ENCODE results near the gene PLEKHM2.

The PLEKHM2 gene

GRCh38 chr1:15709226-15709625, 25.1 kb downstream of the PLEKHM2 start:
- TF ChIP-seq EP300 (IDR thresholded peaks at IDR 0.05; ENCODE audit: borderline replicate concordance), result no peak
- TF ChIP-seq REST (IDR thresholded peaks at IDR 0.05; ENCODE audit: low read depth), result no peak
- no peak for TF ChIP-seq CEBPB (IDR thresholded peaks at IDR 0.05)
- no peak for TF ChIP-seq CREB1 (IDR thresholded peaks at IDR 0.05; ENCODE audit: low read depth)
- TF ChIP-seq RAD21 (IDR thresholded peaks at IDR 0.05; ENCODE audit: low read depth), result no peak

GRCh38 chr1:15712168-15712567, 28.0 kb downstream of the PLEKHM2 start:
- TF ChIP-seq CREB1 (IDR thresholded peaks at IDR 0.05; ENCODE audit: low read depth) (no peak), TCF12 (IDR thresholded peaks at IDR 0.05; ENCODE audit: low read depth) (no peak), TEAD4 (IDR thresholded peaks at IDR 0.05) (no peak)
- TF ChIP-seq, protein P1, sequence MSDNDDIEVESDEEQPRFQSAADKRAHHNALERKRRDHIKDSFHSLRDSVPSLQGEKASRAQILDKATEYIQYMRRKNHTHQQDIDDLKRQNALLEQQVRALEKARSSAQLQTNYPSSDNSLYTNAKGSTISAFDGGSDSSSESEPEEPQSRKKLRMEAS (IDR thresholded peaks at IDR 0.05), result no peak

GRCh38 chr1:15714406-15715136, 30.5 kb downstream of the PLEKHM2 start:
- no peak for TF ChIP-seq EGR1 (IDR thresholded peaks at IDR 0.05)
- TF ChIP-seq EP300 (IDR thresholded peaks at IDR 0.05; ENCODE audit: borderline replicate concordance), result no peak
- no peak for TF ChIP-seq TAF1 (IDR thresholded peaks at IDR 0.05; ENCODE audit: low read depth)
- TF ChIP-seq, protein P1 (IDR thresholded peaks at IDR 0.05), result no peak
- no peak for TF ChIP-seq CREB1 (IDR thresholded peaks at IDR 0.05; ENCODE audit: low read depth)
- no peak for TF ChIP-seq CEBPB (IDR thresholded peaks at IDR 0.05)

DNA sequence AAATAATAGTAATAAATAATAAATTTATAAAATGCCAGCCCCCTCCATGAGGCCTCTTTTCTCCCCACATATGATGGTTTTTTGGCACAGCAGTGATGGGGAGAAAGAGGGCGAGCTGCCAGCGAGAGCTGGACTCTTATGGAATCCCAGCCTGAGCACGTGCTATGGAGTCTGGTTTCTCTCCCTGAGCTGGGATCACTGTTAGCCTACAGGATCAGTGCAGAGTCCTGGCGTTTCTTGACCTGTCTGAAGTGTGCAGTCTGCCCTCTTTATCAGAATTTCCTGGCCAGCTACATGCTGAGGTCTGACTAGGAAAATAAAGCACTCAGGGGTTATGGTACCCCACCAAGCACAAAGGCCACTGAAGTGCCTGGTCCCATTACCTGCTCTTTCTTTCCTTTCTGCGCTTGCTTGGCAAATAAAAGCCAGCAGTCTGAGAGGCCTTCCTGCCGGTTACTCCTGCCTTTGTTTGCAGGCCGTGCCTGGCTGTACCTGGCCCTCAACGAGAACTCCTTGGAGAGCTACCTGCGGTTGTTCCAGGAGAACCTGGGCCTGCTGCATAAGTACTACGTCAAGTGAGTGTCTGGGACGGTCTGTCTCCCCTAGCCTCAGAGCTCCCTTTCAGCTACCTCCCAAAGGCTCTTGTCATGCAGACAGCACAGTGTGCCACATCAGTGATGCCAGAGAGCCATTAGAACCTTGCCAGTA, 33.5 kb downstream of the PLEKHM2 start:
- TF ChIP-seq CREB1 (IDR thresholded peaks at IDR 0.05; ENCODE audit: low read depth) (no peak), YY1 (IDR thresholded peaks at IDR 0.05; ENCODE audit: low read depth) (no peak), ZBTB7A (IDR thresholded peaks at IDR 0.05; ENCODE audit: low read depth) (no peak), TEAD4 (IDR thresholded peaks at IDR 0.05) (no peak), TAF1 (IDR thresholded peaks at IDR 0.05; ENCODE audit: low read depth) (no peak), EP300 (IDR thresholded peaks at IDR 0.05; ENCODE audit: borderline replicate concordance) (no peak)

DNA sequence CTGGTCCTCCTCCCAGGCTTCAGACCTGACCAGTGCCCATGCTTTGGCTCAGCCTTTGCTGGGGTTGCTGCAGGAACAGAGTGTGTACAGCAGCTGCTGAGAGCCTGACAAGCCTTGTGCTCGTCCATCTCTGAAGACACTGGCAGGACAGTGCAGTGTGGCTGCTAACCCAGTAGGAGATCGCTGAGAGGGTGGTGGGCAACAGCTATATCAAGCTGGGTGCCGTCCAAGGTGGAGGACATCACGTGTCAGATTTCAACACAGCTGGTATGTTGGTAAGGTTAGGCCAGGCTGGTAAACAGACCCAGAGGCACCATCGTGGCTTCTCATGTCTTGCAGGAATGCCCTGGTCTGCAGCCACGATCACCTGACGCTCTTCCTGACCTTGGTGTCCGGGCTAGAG, 34.1 kb downstream of the PLEKHM2 start:
- no peak for TF ChIP-seq CEBPB (IDR thresholded peaks at IDR 0.05)
- no peak for TF ChIP-seq FOXM1 (IDR thresholded peaks at IDR 0.05; ENCODE audit: borderline replicate concordance, low read depth)
- no peak for TF ChIP-seq NFIC (IDR thresholded peaks at IDR 0.05)
- TF ChIP-seq CREB1 (IDR thresholded peaks at IDR 0.05; ENCODE audit: low read depth), result no peak
- no peak for TF ChIP-seq USF1 (IDR thresholded peaks at IDR 0.05)

GRCh38 chr1:15719381-15720120, 35.4 kb downstream of the PLEKHM2 start:
- TF ChIP-seq EP300 (IDR thresholded peaks at IDR 0.05; ENCODE audit: borderline replicate concordance) (no peak), CEBPB (IDR thresholded peaks at IDR 0.05) (no peak), REST (IDR thresholded peaks at IDR 0.05; ENCODE audit: low read depth) (no peak), YY1 (IDR thresholded peaks at IDR 0.05; ENCODE audit: low read depth) (no peak), NFIC (IDR thresholded peaks at IDR 0.05) (no peak), TCF12 (IDR thresholded peaks at IDR 0.05; ENCODE audit: low read depth) (no peak), USF1 (IDR thresholded peaks at IDR 0.05) (no peak), CREB1 (IDR thresholded peaks at IDR 0.05; ENCODE audit: low read depth) (no peak), ZBTB7A (IDR thresholded peaks at IDR 0.05; ENCODE audit: low read depth) (no peak), FOXM1 (IDR thresholded peaks at IDR 0.05; ENCODE audit: borderline replicate concordance, low read depth) (no peak), RAD21 (IDR thresholded peaks at IDR 0.05; ENCODE audit: low read depth) (no peak; the same call in 1 of the 2 replicates), TAF1 (IDR thresholded peaks at IDR 0.05; ENCODE audit: low read depth) (no peak), EGR1 (IDR thresholded peaks at IDR 0.05) (no peak), TEAD4 (IDR thresholded peaks at IDR 0.05) (no peak)
- TF ChIP-seq, protein P1 (IDR thresholded peaks at IDR 0.05), result no peak
